Caco-2 (cell line): ENCODE data around the gene MRPL42. TPM values are rescaled to one million over a fixed set of nuclear protein-coding genes. Genes with fewer than 3 reads are reported as not detected.
"Not testable (repeated sequence)": the region's sequence is repeated elsewhere in the genome, so short reads cannot be mapped to it uniquely, and the experiment has no call there.

ENCODE experiments used
- BruUV-seq: library from RNA; stranded (reverse); fragments of 400-500 nt; replicated peaks from 2 replicates; lab custom pipeline; 2021; lab: Mats Ljungman, UMichigan
- CTCF ChIA-PET: fragments of 300-600 bp; sonication (Branson Sonifier 250); formaldehyde crosslinking; loops from one replicate; lab custom pipeline; 2022; ENCODE audit warnings: antibody characterized with exemption; lab: Charles Lee
- POLR2A ChIA-PET: fragments of 300-600 bp; sonication (Branson Sonifier 250); formaldehyde crosslinking; loops from one replicate; lab custom pipeline; 2022; ENCODE audit warnings: antibody characterized with exemption; lab: Charles Lee
- DNase-seq, 2 experiments: peaks; one replicate each; pipeline versions ENCODE4 v3.0.0 to v3.0.0-alpha.2; 2020 to 2022
- H3K27me3 ChIP-seq: replicated peaks from 2 replicates; pipeline ENCODE4 v1.6.0; 2011; ENCODE audit warnings: low read length; ENCODE audit not compliant: control insufficient read depth, insufficient read depth
- H3K36me3 ChIP-seq: 2 replicates; pipeline ENCODE4 v1.5.1; 2011; ENCODE audit warnings: low read length; ENCODE audit not compliant: control insufficient read depth, insufficient read depth
- H3K4me1 ChIP-seq: fragments of 250-450 bp; sonication (Bioruptor Pico); 2 replicates; pipeline ENCODE4 v1.5.1; 2020; ENCODE audit warnings: mild to moderate bottlenecking
- H3K4me3 ChIP-seq: 2 replicates; pipeline ENCODE4 v1.5.1; 2011; ENCODE audit warnings: low read depth, mild to moderate bottlenecking, control low read depth, low read length
- H3K9me3 ChIP-seq: fragments of 250-450 bp; sonication (Bioruptor Pico); 2 replicates; pipeline ENCODE4 v1.5.1; 2020; ENCODE audit warnings: mild to moderate bottlenecking, moderate library complexity
- H3K27ac Mint-ChIP-seq: one replicate; pipeline ENCODE4 v1.8.0; 2022; ENCODE audit warnings: mixed read lengths; ENCODE audit not compliant: unreplicated experiment
- H3K27me3 Mint-ChIP-seq: one replicate; pipeline ENCODE4 v1.8.0; 2022; ENCODE audit warnings: mixed read lengths; ENCODE audit not compliant: insufficient read depth, unreplicated experiment
- H3K36me3 Mint-ChIP-seq: one replicate; pipeline ENCODE4 v1.8.0; 2022; ENCODE audit warnings: mild to moderate bottlenecking, mixed read lengths; ENCODE audit not compliant: insufficient read depth, unreplicated experiment
- H3K4me1 Mint-ChIP-seq: one replicate; pipeline ENCODE4 v1.8.0; 2022; ENCODE audit warnings: low read depth, mixed read lengths; ENCODE audit not compliant: unreplicated experiment
- H3K4me3 Mint-ChIP-seq: one replicate; pipeline ENCODE4 v1.8.0; 2022; ENCODE audit warnings: mild to moderate bottlenecking, moderate library complexity, mixed read lengths; ENCODE audit not compliant: unreplicated experiment
- H3K9me3 Mint-ChIP-seq: one replicate; pipeline ENCODE4 v1.8.0; 2022; ENCODE audit warnings: mixed read lengths; ENCODE audit not compliant: unreplicated experiment
- CTCF ChIP-seq, 2 experiments: fragments of 200-600 bp in 1 of 2; IDR thresholded peaks; 1 replicate in 1 of 2; 2 replicates in 1 of 2; pipeline versions ENCODE4 v1.5.1 to v1.8.0; 2011 to 2022; ENCODE audit warnings: antibody characterized with exemption in 1 of 2, control low read depth in 1 of 2, inconsistent platforms in 1 of 2, low read depth in 1 of 2, low read length in 1 of 2, mild to moderate bottlenecking in 1 of 2, moderate library complexity in 1 of 2; ENCODE audit not compliant: insufficient read depth in 1 of 2, severe bottlenecking in 1 of 2, unreplicated experiment in 1 of 2
- intact Hi-C: fragments of 100-400 bp; cut with micrococcal nuclease; formaldehyde crosslinking; loops from one replicate; pipeline ENCODE4 v1.10.0; 2022; ENCODE audit not compliant: unreplicated experiment
- total RNA-seq: library from RNA; stranded (reverse); gene quantifications from 2 replicates; pipeline ENCODE4 v1.2.3, GENCODE V29; 2022

MRPL42 gene
- total RNA-seq, 1 experiment from 2014 or later = 77.0 TPM

GRCh38 chr12:93550748-93551611 lies 83.7 kb downstream of the MRPL42 start:
- ChIA-PET CTCF (no interaction called here), POLR2A (no interaction called here)
- Mint-ChIP-seq H3K4me3 (no peak overlapping the region), H3K27ac (no peak overlapping the region), H3K4me1 (no peaks in the 10 kb centered on the region), H3K9me3 (peaks cover 10% of the 10 kb centered on the region), H3K27me3 (no peaks in the 10 kb centered on the region), H3K36me3 (peaks cover 16% of the 10 kb centered on the region)
- no peak for TF ChIP-seq CTCF (IDR thresholded peaks at IDR 0.05; ENCODE audit: insufficient read depth in 1 of 2, low read depth in 1 of 2, low read length in 1 of 2, severe bottlenecking in 1 of 2, unreplicated experiment in 1 of 2)
- no peak for DNase-seq
- intact Hi-C loops = no loop called here
- no TSS peak for BruUV-seq
- H3K9me3 ChIP-seq = no peaks in the 10 kb centered on the region
- no peaks in the 10 kb centered on the region for H3K27me3 ChIP-seq
- no peaks in the 10 kb centered on the region for H3K36me3 ChIP-seq
- H3K4me1 ChIP-seq = no peaks in the 10 kb centered on the region
- H3K4me3 ChIP-seq = no peak overlapping the region

GRCh38 chr12:93552427-93552826 lies 85.1 kb downstream of the MRPL42 start:
- Mint-ChIP-seq H3K27ac (no peak overlapping the region), H3K4me1 (no peaks in the 10 kb centered on the region), H3K36me3 (peaks cover 16% of the 10 kb centered on the region), H3K4me3 (no peak overlapping the region), H3K9me3 (peaks cover 10% of the 10 kb centered on the region), H3K27me3 (no peaks in the 10 kb centered on the region)
- Histone ChIP-seq H3K4me1 (no peaks in the 10 kb centered on the region), H3K9me3 (no peaks in the 10 kb centered on the region), H3K4me3 (no peak overlapping the region), H3K36me3 (no peaks in the 10 kb centered on the region), H3K27me3 (no peaks in the 10 kb centered on the region)
- intact Hi-C loops = no loop called here
- TF ChIP-seq CTCF (IDR thresholded peaks at IDR 0.05; ENCODE audit: insufficient read depth in 1 of 2, low read depth in 1 of 2, low read length in 1 of 2, severe bottlenecking in 1 of 2, unreplicated experiment in 1 of 2) = no peak
- DNase-seq = no peak
- no TSS peak for BruUV-seq
- ChIA-PET POLR2A (no interaction called here), CTCF (no interaction called here)

- H3K27me3 ChIP-seq, H3K4me1 Mint-ChIP-seq, H3K27ac Mint-ChIP-seq, H3K36me3 ChIP-seq, H3K4me3 ChIP-seq, H3K4me1 ChIP-seq, intact Hi-C loops, H3K27me3 Mint-ChIP-seq, H3K4me3 Mint-ChIP-seq, POLR2A ChIA-PET, DNase-seq, BruUV-seq, CTCF ChIA-PET: not testable (repeated sequence)
- peaks cover 15% of the 10 kb centered on the region for H3K9me3 ChIP-seq
- Mint-ChIP-seq H3K36me3 (peaks cover 25% of the 10 kb centered on the region), H3K9me3 (peaks cover 29% of the 10 kb centered on the region)
These were observed 90.6 kb downstream of the MRPL42 start for GRCh38 chr12:93557879-93558278.

- H3K4me3 ChIP-seq, H3K27ac Mint-ChIP-seq, BruUV-seq, H3K4me1 Mint-ChIP-seq, POLR2A ChIA-PET, H3K27me3 Mint-ChIP-seq, CTCF ChIA-PET, DNase-seq, H3K4me3 Mint-ChIP-seq, H3K36me3 ChIP-seq, intact Hi-C loops, H3K4me1 ChIP-seq, H3K27me3 ChIP-seq: not testable (repeated sequence)
- H3K9me3 ChIP-seq = peaks cover 15% of the 10 kb centered on the region
- Mint-ChIP-seq H3K9me3 (peaks cover 22% of the 10 kb centered on the region), H3K36me3 (peaks cover 22% of the 10 kb centered on the region)
These were observed 91.4 kb downstream of the MRPL42 start for GRCh38 chr12:93558685-93559084.
